ENCODE measurements around the gene CBARP. TPM values are rescaled to one million over a fixed set of nuclear protein-coding genes. Genes with fewer than 3 reads are reported as not detected.

CBARP gene
- total RNA-seq, 2 donors from 2014 or later: 21.5 to 28.5 TPM

DNA sequence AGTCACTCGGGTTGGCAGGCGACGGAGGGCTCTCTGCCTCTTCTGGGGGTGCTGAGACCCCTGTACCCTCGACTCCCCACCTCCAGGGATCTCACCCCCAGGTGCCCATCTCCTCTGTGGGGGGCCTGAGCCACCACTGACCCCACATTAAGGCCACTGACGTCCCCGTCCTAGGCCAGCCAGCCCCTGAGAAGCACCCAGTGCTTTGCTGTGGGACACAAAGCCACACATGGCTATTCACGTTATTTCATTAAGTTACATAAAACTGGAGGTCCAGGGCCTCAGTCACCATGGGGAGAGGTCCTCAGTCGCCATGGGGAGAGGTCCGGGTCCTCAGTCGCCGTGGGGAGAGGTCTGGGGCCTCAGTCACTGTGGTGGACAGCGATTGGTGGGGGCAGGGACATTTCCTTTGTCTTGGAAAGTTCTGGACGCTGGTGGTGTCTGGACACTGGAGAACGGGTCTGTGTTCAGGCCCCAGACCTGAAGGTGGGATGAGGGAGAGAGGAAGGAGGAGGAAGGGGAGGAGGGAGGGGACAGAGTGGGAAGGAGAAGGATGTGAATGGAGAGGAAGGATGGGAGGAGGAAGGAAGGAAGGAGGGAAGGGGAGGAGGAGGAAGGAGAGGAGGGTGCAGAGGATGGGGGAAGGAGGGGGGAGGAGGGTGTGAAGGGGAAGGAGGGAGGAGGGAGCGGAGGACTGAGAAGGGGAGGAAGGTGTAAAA is 43.9 kb upstream of the CBARP start:
- no peak overlapping the region for H3K9ac ChIP-seq (ENCODE audit: extremely low read depth, low read length, poor library complexity, severe bottlenecking)
- peaks cover 9% of the 10 kb centered on the region for H3K4me1 ChIP-seq (ENCODE audit: control insufficient read depth, insufficient read depth, low read length)
- TF ChIP-seq, protein P1, sequence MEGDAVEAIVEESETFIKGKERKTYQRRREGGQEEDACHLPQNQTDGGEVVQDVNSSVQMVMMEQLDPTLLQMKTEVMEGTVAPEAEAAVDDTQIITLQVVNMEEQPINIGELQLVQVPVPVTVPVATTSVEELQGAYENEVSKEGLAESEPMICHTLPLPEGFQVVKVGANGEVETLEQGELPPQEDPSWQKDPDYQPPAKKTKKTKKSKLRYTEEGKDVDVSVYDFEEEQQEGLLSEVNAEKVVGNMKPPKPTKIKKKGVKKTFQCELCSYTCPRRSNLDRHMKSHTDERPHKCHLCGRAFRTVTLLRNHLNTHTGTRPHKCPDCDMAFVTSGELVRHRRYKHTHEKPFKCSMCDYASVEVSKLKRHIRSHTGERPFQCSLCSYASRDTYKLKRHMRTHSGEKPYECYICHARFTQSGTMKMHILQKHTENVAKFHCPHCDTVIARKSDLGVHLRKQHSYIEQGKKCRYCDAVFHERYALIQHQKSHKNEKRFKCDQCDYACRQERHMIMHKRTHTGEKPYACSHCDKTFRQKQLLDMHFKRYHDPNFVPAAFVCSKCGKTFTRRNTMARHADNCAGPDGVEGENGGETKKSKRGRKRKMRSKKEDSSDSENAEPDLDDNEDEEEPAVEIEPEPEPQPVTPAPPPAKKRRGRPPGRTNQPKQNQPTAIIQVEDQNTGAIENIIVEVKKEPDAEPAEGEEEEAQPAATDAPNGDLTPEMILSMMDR (conservative IDR thresholded peaks at IDR 0.05): no peak
- peaks cover 17% of the 10 kb centered on the region for H3K36me3 ChIP-seq (ENCODE audit: control insufficient read depth, insufficient read depth, low read length)
- 73 to 86% methylated on average over 8 to 15 of the region's 15 CpGs for WGBS, 2 experiments (ENCODE audit: insufficient coverage in 1 of 2, insufficient read length in 1 of 2)
- Mint-ChIP-seq H3K27me3 (ENCODE audit: insufficient read depth) (peaks cover 5% of the 10 kb centered on the region), H3K27ac (no peak overlapping the region), H3K36me3 (ENCODE audit: low read depth) (peaks cover 22% of the 10 kb centered on the region), H3K9me3 (no peaks in the 10 kb centered on the region), H3K4me1 (peaks cover 10% of the 10 kb centered on the region), H3K4me3 (no peak overlapping the region)
- no peak overlapping the region for H3K27ac ChIP-seq (ENCODE audit: low read depth, low read length)
- H3K9me3 ChIP-seq (ENCODE audit: control insufficient read depth, low read length): no peaks in the 10 kb centered on the region
- no peak for DNase-seq
- no peak overlapping the region for H3K4me3 ChIP-seq (ENCODE audit: low read length)
- H3K27me3 ChIP-seq (ENCODE audit: control insufficient read depth, insufficient read depth, low read length, poor library complexity, severe bottlenecking): no peaks in the 10 kb centered on the region

DNA sequence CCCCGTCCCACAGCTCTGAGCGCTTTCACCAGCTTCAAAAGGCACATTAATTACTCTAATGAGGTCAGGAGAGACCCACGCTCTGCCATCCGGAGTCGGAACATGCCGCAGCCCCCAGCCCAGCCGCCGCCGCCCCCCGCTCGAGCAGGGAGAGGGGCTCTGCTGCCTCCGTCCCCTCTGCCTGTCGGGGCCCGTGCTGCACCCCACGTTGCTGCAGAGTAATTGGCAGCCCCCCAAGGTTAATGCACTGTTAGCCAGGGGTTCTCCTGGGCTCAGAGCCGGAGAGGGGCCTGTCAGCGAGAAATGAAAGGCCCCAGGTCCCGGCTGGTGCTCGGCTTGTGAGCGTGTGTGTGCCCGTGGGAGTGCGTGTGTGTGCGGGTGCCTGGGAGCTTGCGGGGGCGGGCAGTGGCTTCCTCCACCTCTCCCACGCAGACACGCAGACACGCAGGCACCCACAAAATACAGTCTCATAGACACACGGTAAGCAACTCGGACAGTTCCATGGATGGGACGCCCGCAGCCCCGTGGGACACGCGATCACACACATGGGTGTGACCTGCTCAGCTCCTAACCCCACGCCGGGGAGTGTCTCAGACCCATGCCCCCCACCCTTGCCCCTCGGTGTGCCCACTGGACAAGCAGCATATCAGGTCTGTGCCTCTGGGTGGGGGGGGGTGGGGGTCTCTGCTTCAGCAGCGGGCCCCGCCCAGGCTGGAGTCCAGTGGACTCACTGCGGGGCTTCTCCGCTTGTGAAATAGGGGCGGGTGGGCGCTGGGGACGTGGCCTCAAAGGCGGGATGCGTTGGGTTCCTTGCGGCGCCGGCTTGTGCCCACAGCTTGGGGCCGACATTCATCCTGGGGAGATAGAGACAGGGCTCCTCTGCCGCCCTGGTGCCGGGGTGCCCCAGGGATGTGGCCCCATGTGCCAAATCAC is 43.1 kb upstream of the CBARP start:
- peaks cover 9% of the 10 kb centered on the region for H3K4me1 ChIP-seq (ENCODE audit: control insufficient read depth, insufficient read depth, low read length)

DNA sequence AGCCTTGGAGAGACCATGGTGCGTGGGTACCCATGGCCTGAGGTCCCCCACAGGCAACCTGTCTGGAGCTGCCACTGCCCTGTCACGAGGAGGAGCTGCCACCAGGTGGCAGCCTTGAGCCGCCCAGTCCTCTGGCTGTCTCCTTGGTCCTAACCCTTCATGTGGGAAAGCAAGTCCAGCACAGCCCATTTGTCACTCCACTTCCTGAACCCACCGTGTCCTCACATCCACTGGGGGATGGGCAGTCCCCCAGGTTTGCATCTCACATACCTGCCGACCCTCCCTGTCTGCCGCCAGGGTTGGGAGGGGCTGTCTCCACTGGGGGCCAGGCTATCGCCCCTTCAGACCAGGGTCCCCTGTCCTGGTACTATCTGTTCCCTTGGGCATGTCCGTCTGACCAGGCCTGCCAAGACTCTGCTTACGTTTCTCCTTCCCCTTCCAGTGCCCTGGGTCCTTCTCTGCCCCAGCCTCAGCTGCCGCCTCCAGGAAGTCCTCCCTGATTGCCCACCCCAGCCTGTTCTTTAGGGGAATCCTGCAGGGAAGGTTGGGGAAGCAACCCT is 42.1 kb upstream of the CBARP start:
- Mint-ChIP-seq H3K27ac (no peak overlapping the region), H3K4me1 (peaks cover 7% of the 10 kb centered on the region), H3K27me3 (ENCODE audit: insufficient read depth) (peaks cover 3% of the 10 kb centered on the region), H3K36me3 (ENCODE audit: low read depth) (peaks cover 23% of the 10 kb centered on the region), H3K9me3 (no peaks in the 10 kb centered on the region), H3K4me3 (no peak overlapping the region)
- peak; percentile 96 for DNase-seq
- Histone ChIP-seq H3K27me3 (ENCODE audit: control insufficient read depth, insufficient read depth, low read length, poor library complexity, severe bottlenecking) (no peaks in the 10 kb centered on the region), H3K9me3 (ENCODE audit: control insufficient read depth, low read length) (no peaks in the 10 kb centered on the region), H3K9ac (ENCODE audit: extremely low read depth, low read length, poor library complexity, severe bottlenecking) (no peak overlapping the region), H3K27ac (ENCODE audit: low read depth, low read length) (no peak overlapping the region), H3K4me3 (ENCODE audit: low read length) (no peak overlapping the region), H3K36me3 (ENCODE audit: control insufficient read depth, insufficient read depth, low read length) (peaks cover 18% of the 10 kb centered on the region), H3K4me1 (ENCODE audit: control insufficient read depth, insufficient read depth, low read length) (peaks cover 9% of the 10 kb centered on the region)
- 39 to 47% methylated on average over 9 to 10 of the region's 10 CpGs for WGBS, 2 experiments (ENCODE audit: insufficient coverage in 1 of 2, insufficient read length in 1 of 2)
- TF ChIP-seq, protein P1 (conservative IDR thresholded peaks at IDR 0.05): peak; percentile 98

More for the DNA sequence above, 43.1 kb upstream of the CBARP start:
- Histone ChIP-seq H3K4me3 (ENCODE audit: low read length) (no peak overlapping the region), H3K27ac (ENCODE audit: low read depth, low read length) (no peak overlapping the region), H3K27me3 (ENCODE audit: control insufficient read depth, insufficient read depth, low read length, poor library complexity, severe bottlenecking) (no peaks in the 10 kb centered on the region), H3K9me3 (ENCODE audit: control insufficient read depth, low read length) (no peaks in the 10 kb centered on the region), H3K9ac (ENCODE audit: extremely low read depth, low read length, poor library complexity, severe bottlenecking) (no peak overlapping the region), H3K36me3 (ENCODE audit: control insufficient read depth, insufficient read depth, low read length) (peaks cover 17% of the 10 kb centered on the region)
- DNase-seq: no peak
- 94 to 98% methylated on average over 35 to 52 of the region's 53 CpGs for WGBS, 2 experiments (ENCODE audit: insufficient coverage in 1 of 2, insufficient read length in 1 of 2)
- H3K4me3 Mint-ChIP-seq: no peak overlapping the region
- TF ChIP-seq, protein P1 (conservative IDR thresholded peaks at IDR 0.05): no peak
- H3K9me3 Mint-ChIP-seq: no peaks in the 10 kb centered on the region
- no peak overlapping the region for H3K27ac Mint-ChIP-seq
- H3K4me1 Mint-ChIP-seq: peaks cover 10% of the 10 kb centered on the region
- peaks cover 5% of the 10 kb centered on the region for H3K27me3 Mint-ChIP-seq (ENCODE audit: insufficient read depth)
- H3K36me3 Mint-ChIP-seq (ENCODE audit: low read depth): peaks cover 23% of the 10 kb centered on the region

Measured in endodermal cell (in vitro differentiated cells).